ENCODE measurements around the gene NTN1. TPM values are rescaled to one million over a fixed set of nuclear protein-coding genes. Genes with fewer than 3 reads are reported as not detected.
"Not testable (repeated sequence)": the region's sequence is repeated elsewhere in the genome, so short reads cannot be mapped to it uniquely, and the experiment has no call there.

Gene NTN1
- total RNA-seq, 1 donor from 2014 or later = 4.7 TPM

GRCh38 chr17:8985054-8985701 lies 36.1 kb upstream of the NTN1 start:
- TF ChIP-seq POLR2A (IDR thresholded peaks at IDR 0.05) = no peak
- TF ChIP-seq, protein P1, sequence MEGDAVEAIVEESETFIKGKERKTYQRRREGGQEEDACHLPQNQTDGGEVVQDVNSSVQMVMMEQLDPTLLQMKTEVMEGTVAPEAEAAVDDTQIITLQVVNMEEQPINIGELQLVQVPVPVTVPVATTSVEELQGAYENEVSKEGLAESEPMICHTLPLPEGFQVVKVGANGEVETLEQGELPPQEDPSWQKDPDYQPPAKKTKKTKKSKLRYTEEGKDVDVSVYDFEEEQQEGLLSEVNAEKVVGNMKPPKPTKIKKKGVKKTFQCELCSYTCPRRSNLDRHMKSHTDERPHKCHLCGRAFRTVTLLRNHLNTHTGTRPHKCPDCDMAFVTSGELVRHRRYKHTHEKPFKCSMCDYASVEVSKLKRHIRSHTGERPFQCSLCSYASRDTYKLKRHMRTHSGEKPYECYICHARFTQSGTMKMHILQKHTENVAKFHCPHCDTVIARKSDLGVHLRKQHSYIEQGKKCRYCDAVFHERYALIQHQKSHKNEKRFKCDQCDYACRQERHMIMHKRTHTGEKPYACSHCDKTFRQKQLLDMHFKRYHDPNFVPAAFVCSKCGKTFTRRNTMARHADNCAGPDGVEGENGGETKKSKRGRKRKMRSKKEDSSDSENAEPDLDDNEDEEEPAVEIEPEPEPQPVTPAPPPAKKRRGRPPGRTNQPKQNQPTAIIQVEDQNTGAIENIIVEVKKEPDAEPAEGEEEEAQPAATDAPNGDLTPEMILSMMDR (IDR thresholded peaks at IDR 0.05) = no peak
- no peak for TF ChIP-seq POLR2AphosphoS5 (IDR thresholded peaks at IDR 0.05; ENCODE audit: insufficient read depth in 1 of 2, low read depth in 1 of 2)
- no peak for DNase-seq (ENCODE audit: extremely low spot score in 2 of 2)
- Histone ChIP-seq H3K9me3 (no peaks in the 10 kb centered on the region), H3K4me1 (no peaks in the 10 kb centered on the region), H3K36me3 (no peaks in the 10 kb centered on the region), H3K27me3 (no peaks in the 10 kb centered on the region), H3K4me3 (no peak overlapping the region), H3K27ac (no peak overlapping the region)
- intact Hi-C loops (cut with DNase I) = no loop called here

DNA sequence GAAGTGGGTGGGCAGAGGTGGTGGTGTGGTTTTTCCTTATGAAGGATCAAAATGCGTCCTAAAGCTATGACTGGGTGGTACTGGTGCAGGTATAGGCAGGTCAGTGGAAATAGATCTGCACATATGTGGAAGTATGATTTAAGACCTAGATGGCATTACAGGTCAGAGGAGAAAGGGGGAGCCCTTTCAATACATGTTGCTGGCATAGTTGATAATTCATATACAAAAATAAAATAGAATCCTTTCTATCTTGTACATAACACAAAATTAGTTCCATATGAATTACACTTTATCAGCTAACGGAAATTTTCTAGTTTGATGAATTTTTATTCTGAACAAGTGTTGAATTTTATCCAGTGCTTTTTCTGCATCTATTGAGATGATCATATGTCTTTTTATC lies 35.0 kb upstream of the NTN1 start:
- TF ChIP-seq, protein P1 (IDR thresholded peaks at IDR 0.05) = no peak
- TF ChIP-seq POLR2AphosphoS5 (IDR thresholded peaks at IDR 0.05; ENCODE audit: insufficient read depth in 1 of 2, low read depth in 1 of 2) = no peak
- TF ChIP-seq POLR2A (IDR thresholded peaks at IDR 0.05) = no peak
- H3K36me3 ChIP-seq = no peaks in the 10 kb centered on the region

GRCh38 chr17:8988263-8988935 lies 32.9 kb upstream of the NTN1 start:
- H3K4me3 ChIP-seq; intact Hi-C loops (cut with DNase I); H3K27ac ChIP-seq; H3K36me3 ChIP-seq; H3K4me1 ChIP-seq; H3K27me3 ChIP-seq; H3K9me3 ChIP-seq; DNase-seq (ENCODE audit: extremely low spot score in 2 of 2): not testable (repeated sequence)

More for the DNA sequence above, 35.0 kb upstream of the NTN1 start:
- Histone ChIP-seq H3K4me1 (no peaks in the 10 kb centered on the region), H3K27ac (no peak overlapping the region), H3K9me3 (no peaks in the 10 kb centered on the region), H3K27me3 (no peaks in the 10 kb centered on the region), H3K4me3 (no peak overlapping the region)
- DNase-seq (ENCODE audit: extremely low spot score in 2 of 2) = no peak
- intact Hi-C loops (cut with DNase I) = no loop called here

DNA sequence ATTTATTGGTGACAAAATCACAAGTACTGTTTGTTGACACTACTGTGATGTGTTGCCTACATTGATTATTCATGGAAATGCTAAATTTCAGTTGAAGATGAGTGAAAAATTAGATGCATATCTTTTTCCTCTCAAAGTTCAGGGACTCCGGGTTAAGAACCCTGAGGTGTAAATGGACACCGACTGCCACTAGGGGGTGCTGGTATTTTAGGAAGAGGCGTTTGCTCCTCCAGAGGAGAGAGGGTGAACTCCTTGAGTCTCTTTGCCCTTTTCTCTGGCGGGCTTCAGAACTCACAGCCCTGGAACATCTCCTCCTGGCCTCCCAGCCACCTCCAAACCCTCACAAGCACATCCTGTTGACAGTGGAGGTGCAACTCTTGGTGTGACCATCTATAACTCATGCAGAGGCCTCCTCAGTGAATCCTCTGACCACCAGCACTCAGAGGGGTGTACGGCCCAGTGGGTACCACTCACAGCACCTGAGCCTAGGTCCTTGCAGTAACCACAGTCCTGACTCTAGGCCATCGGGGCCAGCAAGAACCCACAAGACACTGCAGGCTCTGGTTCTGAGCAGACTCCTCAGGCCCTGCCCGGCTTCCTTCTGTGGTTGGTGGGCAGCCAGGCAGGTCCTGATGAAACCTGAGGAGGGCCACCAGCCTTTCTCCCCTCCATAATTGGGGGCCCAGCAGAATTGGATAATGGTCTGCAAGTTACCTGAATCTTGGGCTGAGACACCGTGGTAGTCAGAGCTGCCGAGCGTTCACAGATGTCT lies 29.6 kb upstream of the NTN1 start:
- no peak for DNase-seq (ENCODE audit: extremely low spot score in 2 of 2)
- TF ChIP-seq POLR2A (IDR thresholded peaks at IDR 0.05) = no peak
- no peak for TF ChIP-seq POLR2AphosphoS5 (IDR thresholded peaks at IDR 0.05; ENCODE audit: insufficient read depth in 1 of 2, low read depth in 1 of 2)
- TF ChIP-seq, protein P1 (IDR thresholded peaks at IDR 0.05) = peak; percentile 56 to 83 (median 72)
- intact Hi-C loops (cut with DNase I) = loop anchor here (10.0 kb wide), 1 partner anchor 533 kb away; no protein-coding TSS in a partner anchor
- H3K27ac ChIP-seq = no peak overlapping the region
- no peak overlapping the region for H3K4me3 ChIP-seq
- no peaks in the 10 kb centered on the region for H3K4me1 ChIP-seq
- no peaks in the 10 kb centered on the region for H3K36me3 ChIP-seq
- H3K27me3 ChIP-seq = no peaks in the 10 kb centered on the region
- no peaks in the 10 kb centered on the region for H3K9me3 ChIP-seq

- intact Hi-C loops (cut with DNase I) = loop anchor here (10.0 kb wide), 1 partner anchor 530 kb away; no protein-coding TSS in a partner anchor
- no peak overlapping the region for H3K4me3 ChIP-seq
- no peaks in the 10 kb centered on the region for H3K27me3 ChIP-seq
- no peaks in the 10 kb centered on the region for H3K9me3 ChIP-seq
- no peaks in the 10 kb centered on the region for H3K4me1 ChIP-seq
- no peak for DNase-seq (ENCODE audit: extremely low spot score in 2 of 2)
- no peaks in the 10 kb centered on the region for H3K36me3 ChIP-seq
- TF ChIP-seq POLR2A (IDR thresholded peaks at IDR 0.05) (no peak), POLR2AphosphoS5 (IDR thresholded peaks at IDR 0.05; ENCODE audit: insufficient read depth in 1 of 2, low read depth in 1 of 2) (no peak)
- TF ChIP-seq, protein P1 (IDR thresholded peaks at IDR 0.05) = peak; percentile 34 to 57 (median 45)
- no peak overlapping the region for H3K27ac ChIP-seq
These were observed 27.0 kb upstream of the NTN1 start for GRCh38 chr17:8994319-8994718.
